Ovary (tissue), 3 donors: ENCODE results near the gene NHSL2.

ENCODE experiments used
- EP300 ChIP-seq: sonication (generic); formaldehyde crosslinking; IDR thresholded peaks from one replicate; pipeline ENCODE4 v1.6.1; 2017; ENCODE audit warnings: antibody characterized with exemption
- POLR2A ChIP-seq: fragments of 450-650 bp; IDR thresholded peaks from one replicate; pipeline ENCODE4 v1.6.1; 2017; ENCODE audit warnings: antibody characterized with exemption, mild to moderate bottlenecking, moderate library complexity
- TF ChIP-seq, protein P1 (sequence below), 3 donors: fragments of 450-650 bp in 2 of 3; fragments of 200-600 bp in 1 of 3; IDR thresholded peaks; one replicate each; pipeline versions ENCODE4 v1.5.1 to v1.8.0; 2016 to 2022; ENCODE audit warnings: antibody characterized with exemption in 3 of 3, mild to moderate bottlenecking in 1 of 3
- donor health status: DM: no; HTN: no; CAD: no.

DNA sequence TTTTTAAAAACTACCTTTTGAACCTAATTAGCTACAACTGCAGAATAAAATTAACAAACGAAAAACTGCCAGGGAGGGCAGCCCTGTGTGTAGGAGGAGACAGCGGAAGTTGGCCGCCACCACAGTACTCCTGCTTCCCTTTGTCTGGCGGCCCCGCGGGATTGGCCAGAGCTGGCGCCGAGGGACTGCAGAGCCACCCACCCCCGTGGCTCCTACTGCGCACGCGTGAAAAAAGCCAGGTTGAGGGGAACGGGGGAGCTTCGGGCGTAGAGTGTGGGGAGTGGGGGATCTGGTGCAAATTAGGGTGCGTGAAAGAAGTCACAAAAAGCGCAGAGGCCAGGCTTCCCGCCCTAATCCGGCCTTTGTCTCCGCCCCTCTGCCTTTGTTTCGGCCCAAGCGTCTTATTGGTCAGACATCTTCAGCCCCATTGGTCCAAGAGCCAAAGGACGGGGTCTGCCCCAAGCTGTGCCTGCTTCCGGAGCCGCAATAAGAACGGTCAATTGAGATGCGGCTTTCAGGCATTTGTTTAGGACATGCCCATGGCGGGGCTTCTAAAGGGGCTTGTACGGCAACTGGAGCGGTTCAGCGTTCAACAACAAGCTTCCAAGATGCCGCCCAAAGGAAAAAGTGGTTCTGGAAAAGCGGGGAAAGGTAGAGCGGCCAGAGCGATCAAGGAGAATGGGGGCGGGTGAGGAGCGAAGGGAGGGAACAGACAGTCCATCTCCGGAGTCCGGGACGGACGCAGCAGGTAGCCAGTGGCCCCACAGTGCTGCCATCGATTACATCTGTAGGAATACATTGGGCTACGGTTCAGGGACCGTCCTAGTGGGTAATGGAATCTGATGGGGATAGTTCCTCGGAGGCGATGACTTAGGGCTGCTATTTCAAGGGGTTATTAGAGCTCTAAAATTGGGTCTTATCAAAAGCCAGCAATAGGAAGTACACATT lies 270.8 kb downstream of the NHSL2 start, which contains the start of gene PIN4:
- TF ChIP-seq, protein P1, sequence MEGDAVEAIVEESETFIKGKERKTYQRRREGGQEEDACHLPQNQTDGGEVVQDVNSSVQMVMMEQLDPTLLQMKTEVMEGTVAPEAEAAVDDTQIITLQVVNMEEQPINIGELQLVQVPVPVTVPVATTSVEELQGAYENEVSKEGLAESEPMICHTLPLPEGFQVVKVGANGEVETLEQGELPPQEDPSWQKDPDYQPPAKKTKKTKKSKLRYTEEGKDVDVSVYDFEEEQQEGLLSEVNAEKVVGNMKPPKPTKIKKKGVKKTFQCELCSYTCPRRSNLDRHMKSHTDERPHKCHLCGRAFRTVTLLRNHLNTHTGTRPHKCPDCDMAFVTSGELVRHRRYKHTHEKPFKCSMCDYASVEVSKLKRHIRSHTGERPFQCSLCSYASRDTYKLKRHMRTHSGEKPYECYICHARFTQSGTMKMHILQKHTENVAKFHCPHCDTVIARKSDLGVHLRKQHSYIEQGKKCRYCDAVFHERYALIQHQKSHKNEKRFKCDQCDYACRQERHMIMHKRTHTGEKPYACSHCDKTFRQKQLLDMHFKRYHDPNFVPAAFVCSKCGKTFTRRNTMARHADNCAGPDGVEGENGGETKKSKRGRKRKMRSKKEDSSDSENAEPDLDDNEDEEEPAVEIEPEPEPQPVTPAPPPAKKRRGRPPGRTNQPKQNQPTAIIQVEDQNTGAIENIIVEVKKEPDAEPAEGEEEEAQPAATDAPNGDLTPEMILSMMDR (IDR thresholded peaks at IDR 0.05), result no peak
- no peak for TF ChIP-seq EP300
- TF ChIP-seq POLR2A, result peak; percentile 15
